Astrocyte of the hippocampus (primary cell): ENCODE results near the gene KAZN.

Source experiments
- DNase-seq: peaks from one replicate; pipeline ENCODE4 v3.0.0; 2011; ENCODE audit warnings: low read depth, low spot score

KAZN gene

DNA sequence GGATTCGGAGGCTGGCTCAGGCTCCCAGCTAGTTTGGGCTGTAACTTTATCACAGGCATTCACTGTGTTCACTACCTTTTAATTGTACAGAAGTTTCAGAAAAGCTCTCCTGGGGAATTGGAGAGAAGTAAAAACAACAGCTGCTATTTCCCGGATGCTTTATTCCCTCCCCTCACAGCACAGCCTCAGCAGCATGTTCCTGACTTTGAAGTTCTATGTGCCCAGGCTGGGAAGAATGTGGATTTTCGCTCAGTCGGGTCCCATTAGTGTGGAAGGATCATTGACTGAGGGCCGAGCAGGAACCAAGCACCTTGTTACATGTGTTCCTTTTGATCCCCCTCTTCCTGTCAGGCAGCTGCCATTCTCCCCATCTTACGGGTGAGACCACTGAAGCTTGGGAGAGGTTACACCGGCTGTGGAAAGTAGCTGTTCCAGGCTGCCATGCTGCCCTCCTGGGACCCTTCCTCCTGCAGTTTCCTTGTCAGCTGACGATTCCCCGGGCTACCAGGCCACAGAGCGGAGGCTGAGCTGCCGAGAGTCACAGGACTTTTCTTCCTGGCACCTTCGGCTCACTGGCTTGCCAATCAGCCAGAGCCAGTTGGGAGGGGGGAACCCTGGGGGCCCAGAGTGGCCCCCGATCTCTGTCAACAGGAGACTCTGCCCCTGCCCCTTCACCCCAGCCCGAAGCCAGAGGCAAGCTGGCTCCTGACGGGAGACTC, 331.9 kb downstream of the KAZN start:
- DNase-seq, result no peak

DNA sequence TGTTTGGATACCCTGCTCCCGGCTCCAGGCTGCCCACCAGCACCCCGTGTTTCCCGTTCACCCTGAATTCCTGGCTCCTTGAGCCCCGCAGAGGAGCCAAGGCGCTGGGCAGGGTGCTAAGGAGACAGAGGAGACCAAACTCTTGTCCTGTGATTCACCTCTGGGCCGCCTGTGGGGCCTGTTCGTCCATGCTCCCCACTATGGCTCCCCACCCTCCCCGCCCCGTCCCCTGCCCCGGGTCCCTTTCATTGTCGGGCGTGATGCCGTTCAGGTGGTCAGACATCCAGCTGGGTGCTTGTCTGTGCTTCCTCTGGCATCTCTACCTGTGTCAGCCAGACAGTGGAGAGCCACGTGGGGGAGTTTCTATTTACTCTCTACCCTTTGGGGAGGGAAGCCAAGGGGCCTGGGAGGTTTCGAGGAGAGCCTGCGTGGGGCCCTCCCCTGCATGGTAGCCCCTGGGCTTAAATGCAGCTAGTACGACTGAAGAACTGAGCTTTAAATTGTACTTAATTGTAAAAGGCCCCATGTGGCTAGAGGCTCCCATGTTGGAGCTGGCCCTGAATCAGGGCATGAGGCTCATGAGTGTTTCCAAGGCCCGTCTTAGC, 333.7 kb downstream of the KAZN start:
- no peak for DNase-seq

DNA sequence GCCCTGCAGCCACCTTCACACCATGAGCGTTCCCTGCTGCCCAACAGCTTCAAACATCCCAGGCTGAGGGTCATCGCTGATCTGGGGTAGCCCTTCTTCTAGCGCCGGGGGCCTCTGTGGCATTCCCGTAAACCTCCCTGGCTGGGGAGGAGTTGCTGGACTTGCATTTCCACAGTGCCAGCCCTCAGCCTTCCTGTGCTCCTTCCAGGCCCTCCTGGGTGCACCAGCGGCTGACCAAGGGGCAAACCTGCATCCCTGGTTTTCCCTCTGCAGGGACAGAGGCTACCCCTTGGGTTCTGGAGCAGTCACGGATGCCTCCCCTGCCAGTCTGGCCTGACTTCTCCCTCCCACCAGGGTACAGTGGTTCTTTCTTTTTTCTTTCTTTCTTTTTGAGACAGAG, 336.4 kb downstream of the KAZN start:
- no peak for DNase-seq

DNA sequence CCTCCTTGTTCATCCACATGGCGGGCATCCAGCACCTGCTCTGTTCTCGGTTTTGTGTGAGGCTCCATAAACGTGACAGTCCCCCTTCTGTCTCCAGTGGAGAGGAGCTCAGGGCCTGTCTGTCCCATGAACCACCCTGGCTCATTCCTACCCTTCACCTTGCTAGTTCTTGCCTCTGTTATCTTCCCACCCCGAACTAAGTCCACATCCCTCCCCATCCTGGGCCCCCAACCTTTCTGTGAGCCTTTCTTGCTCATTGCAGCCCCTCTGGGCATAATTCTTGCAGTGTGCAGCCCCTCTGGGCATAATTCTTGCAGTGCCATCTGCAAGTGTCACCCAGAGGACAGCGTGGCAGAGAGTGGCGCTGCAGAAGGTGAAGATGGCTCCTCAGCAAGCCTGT, 338.3 kb downstream of the KAZN start:
- no peak for DNase-seq

DNA sequence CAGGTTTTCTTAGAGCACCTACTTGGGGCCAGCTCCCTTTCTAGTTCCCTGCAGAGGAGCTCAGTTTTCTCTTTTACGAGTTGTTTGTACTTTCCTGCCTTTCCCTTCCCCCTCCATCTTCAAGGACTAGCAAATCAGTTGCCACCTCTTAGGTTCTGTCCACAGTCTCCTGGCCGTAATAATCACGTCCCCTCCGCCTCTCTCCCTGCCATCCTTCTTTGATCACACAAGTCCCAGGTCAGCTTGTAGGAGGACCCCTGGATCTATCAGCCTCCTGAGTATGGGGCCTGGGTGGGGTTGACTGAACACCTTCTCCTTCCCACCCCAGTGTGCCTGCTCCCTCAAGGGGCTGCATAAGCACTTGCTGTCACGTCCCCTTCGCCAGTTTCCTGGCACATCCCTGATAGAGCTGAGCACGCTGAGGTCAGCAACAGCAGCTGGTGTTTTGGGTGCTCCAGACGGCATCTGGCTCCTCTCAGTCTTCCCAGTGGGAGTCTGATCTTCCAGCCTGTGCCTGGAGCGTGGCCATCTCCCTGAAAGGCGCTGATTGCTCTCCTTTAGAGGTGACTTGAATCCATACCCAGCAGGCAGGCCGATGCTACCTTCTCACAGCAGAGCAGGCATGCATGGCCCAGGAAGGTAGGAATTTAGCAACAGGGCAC, 338.9 kb downstream of the KAZN start:
- DNase-seq, result no peak

DNA sequence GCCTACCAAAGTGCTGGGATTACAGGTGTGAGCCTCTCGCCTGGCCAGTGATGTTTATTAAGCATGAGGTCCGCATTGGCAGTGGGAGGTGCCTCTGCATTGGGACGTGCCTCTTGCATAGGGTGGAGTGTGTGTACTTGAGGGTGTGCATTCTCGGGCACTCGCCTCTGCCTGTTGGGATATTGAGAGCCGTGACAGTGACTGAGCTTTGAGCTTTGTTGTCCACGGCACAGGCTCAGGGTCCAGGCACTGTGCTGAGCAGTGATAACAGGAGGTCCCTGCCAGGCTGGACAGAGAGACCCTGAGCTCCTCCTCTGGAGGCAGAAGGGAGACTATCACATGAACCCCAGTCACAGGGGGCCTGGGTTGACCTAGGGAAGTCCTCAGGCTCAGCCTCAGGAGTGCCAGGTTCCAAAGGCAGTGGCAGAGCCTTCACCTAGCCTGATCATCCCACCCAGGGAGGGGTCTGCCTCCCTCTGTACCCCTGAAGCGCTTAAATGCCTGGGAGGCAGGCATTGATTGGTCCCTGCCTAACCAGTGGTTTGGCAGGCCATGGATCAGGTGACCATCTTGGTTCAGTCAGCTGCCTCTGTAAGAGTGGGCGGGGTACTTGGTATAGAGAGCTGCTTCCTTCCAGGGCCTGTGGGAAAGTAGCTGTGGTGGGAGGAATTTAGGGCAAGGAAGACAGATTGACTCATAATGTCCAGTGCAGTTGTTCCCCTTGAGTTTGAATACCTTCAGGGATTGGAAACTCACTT, 341.2 kb downstream of the KAZN start:
- peak; percentile 36 for DNase-seq

DNA sequence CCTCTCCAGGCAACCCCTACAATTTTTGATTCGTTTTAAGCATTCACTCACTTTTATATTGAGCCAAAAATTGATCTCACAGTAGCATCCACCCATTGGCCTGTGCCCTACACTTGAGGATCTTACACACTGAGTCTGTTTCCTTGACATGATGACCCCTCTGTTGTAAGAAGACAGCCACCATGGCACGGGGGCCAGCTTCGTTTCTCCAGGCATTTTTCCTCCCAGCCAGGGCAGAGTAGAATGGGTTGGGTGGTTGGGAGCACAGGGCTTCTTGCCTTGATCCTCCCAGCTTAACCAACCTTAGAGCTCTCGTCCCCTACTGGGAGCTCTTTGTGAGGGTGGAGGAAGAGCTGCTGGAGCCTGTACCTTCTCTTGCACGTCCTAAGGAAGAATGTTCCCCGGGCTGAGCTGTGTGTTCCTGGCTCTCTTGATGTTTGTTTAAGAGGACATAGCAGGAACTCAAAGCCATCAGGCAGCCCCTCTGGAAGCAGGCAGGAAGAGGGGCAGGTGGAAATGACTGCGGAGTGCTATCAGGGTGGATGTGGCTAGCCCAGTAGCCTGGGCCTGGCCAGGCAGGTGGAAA, 341.9 kb downstream of the KAZN start:
- no peak for DNase-seq

DNA sequence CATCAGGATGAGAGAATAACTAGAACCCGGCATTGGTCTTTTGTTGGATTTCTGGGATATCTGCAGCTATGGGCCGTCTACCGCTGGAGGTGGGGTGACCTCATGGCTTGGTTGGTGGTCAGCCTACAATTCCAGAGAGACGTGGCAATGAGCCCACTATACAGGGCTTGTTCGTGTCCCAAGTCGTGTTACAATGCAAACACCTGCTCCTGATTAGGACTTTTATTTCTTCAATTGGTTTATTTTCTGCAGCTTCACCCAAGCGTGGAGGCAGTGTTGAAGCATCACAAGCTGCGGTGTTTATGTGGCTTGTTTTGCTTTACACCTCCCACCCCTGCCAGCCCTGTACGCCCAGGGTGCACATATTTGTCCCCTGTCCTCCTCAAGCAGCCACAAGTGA, 343.4 kb downstream of the KAZN start:
- DNase-seq, result peak; percentile 53

DNA sequence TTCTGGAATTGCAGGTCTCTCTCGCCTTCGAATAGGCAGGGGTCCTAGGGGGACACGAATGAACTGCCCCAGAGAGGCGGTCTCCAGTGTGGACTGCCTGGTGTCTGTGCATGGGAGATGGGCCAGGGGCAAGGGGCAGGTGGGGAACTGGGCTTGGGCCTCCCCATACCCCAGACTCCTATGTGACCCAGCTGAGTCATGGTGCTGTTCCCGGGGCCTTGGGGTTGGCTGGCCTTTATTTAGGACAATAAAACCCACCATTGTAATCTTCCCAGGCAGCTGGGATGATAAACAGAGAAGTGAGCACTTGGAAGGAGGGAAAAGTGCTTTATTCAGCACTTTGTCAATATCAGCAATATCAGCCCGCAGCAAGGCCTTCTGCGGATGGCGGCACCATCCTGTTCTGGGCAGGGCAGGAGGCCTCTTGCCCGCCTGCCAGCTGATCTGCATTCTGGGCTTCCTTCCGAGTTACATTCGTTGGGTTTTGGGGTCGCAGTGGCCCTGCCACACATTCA, 346.0 kb downstream of the KAZN start:
- peak; percentile 29 for DNase-seq

DNA sequence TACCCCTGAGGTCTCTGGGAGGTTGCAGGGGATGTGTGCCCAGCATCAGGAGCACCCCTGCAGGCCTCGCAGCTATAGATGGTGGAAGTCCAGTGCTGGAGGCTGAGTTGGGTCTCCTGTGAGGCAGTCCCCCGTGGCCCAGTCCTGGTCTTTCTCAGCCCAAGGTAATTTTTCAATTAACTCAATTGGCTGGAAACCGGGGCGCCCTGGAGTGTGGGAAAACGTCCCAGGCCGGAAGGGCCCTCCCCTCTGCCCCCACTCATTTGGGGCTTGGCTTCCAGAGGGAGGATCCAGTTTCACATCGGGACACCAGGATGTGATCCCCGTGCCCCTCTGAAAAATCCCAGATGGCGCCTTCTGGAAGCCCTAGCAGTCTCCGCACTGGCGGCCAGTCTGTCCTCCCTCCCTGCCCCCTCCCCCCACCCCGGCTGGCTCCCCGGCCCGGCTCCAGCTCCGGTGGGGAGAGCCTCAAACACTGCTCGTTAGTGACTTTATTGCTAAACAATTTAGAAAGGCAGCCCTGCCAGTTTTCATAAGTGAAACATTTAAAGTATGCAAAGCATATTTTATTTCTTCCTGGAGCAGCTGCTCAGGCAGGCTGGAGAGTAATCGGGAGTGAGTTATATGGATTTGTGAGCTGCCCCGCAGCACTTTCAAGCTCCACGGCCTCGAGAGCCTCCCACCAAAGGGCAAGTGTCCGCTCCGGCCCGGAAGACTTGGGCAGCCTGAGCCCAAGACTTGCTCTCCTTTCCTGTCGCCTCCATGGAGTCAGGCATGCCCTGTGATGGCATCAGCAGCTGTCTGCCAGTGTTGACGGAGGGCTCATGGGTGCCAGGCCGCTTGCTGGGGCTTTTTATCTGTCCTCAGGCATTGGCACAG, 346.9 kb downstream of the KAZN start:
- DNase-seq, result peak; percentile 83

DNA sequence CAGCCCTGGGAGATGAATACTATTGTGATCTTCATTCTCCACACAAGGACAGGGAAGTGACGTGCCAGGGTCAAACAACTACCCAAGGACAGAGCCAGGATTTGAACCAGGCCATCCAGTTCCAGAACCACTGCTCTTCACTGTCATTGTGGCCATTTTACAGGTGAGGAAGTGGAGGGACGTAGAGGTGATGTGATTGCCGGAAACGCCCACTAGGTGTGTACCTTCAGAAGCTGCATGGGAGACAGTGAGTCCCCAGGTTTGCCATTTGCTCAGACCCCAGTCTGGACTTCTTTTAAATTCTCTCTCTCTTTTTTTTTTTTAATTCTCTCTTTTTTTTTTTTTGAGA, 347.5 kb downstream of the KAZN start:
- DNase-seq, result no peak

DNA sequence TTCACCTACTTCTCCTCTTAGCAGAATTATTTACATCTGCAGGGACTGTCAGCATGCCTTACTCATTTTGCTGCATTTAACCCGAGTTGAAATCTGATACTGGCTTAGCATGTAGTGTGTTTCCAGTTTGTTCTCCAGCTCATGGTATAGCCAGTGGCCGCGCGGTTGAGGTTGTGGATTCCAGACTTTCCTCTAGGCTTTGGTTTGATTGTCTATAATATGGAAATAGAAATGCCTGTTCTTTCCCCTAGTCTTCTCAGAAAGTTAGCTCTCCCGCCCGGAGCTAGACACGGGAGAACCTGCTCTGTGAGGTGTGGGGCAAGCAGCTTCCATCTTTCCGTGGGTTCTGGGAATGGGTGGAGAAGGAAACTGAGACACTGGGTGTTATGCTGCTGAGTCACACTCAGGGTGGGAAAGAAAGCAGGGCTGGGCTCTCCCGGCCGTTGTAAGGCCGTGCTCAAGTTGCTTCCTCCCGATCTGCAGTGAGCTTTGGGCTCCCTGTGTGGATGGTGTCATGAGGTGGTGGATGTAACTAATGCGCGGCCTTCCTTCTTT, 348.3 kb downstream of the KAZN start:
- peak; percentile 61 for DNase-seq

DNA sequence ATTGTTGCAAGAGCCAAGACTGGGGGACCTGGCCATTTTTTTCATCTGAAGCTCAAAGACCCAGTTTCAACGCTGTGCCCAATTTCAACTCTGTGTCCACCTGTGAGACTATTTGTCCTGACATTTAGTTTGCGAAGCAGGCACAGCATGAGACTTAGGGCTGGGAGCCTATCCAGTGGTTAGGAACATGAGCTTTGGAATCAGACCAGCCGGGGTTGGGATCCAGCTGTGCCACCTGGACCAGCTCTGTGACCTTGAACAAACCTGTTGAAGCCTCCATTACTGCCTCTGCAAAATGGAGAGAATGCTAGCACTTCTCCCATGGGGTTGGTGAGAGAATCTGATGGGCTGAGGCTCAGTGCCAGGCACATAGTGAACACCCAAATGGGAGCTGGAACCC, 348.9 kb downstream of the KAZN start:
- no peak for DNase-seq

DNA sequence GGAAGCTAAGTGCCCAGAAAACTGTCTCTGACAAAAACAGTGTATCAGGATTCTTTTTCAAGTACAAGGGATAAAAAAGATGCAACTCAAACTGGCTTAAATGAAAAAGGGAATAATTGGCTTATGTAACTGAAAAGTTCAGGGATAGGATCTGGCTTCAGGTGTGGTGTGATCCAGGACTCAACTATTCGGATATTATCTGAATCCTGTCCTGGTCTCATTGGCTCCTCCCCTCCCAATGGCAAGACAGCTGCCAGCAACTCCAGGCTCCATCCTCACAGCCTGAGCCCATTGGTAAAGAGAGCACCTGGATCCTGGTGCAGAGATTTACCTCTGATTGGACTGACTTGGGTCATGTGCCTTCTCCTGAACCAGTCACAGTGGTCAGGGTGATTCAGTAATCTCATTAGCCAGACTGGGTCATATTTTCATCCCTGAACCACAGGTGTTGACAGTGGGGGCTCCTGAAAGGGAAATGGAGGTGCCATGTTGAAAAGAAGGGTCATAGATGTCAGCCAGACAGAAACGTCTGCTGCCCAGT, 349.7 kb downstream of the KAZN start:
- DNase-seq, result no peak

DNA sequence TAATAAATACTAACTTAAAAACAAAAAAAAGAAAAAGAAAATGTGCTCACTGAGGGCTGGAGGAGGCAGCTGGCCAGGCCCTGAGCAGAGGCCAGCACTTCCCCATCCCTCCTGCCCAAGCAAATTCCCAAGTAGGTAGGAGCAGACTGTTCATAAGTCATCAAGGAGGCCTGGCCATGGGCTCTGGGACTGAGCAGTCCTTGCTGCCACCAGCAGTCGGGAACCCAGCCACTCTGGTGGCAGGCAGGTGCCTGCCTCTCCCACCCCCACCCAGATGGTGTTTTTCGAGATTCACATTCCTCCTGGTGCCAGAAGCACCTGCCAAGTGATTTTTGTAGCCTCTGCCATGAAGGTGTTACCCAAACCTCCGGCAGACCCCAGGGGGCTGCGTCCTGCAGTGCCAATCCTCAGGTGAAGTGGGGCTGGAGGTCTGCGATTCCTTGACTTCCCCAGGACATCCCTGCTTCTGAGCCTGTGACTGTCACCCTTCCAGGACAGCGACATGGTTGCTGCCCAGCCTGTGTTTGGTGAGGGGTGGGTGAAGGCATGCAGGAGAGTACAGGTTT, 350.9 kb downstream of the KAZN start:
- DNase-seq, result no peak

DNA sequence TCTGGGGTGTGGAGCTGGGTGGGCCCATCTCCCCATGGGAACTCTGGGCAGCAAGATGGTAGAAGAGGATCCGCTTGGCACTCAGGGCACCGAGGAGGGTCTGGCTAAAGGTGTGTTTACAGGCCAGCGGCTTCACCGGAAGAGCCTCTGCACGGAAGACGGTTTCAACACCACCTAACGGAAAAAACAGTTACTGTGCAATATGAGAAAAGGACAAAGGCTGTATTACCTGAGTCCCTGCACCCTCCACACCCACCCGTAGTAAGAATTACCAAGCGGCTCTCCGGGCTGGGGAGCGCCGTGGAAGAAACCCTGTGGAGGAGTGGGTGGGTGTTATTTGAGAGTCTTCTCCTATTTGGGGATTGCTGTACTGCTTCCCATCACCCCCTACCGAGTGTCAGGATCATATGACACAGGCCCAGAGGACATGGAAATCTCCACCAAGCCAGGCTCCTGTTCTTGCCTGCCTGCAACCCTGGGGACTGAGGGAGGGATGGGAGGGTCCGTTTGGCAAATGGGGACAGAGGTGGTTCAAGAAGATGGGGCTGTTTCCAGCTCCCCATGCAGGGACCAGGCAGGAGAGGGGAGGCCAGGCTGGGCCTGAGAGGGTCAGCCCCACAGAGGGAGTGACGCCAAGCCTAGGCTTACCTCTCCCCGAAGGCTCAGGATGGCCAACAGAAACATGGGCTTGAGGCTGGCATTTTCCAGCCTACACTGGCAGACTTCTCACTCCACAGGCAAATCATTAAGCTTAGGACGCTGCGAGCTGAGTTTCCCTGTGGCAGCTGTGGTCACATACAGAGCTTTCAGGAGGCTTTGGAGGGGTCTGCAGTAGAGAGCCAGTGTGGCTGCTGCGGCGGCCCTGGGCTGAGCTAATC, 351.6 kb downstream of the KAZN start:
- no peak for DNase-seq

DNA sequence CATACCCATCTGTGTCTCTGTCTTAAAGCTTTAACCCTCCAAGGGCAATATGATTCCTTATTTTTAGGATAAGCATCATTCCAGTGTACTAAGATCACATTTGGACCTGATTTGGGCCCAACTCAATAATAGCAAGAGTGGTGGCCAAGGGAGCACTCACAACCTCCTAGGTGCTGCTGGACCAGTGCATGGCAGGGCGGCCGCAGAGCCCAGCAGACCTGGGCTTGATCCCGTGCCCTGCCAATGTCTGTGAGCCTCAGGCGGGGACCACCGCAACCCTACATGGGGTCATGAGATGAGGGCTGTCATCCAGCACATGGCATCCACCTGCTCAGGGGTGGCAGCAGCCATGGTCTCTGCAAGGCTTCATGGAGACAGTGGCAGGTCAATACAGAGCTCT, 353.3 kb downstream of the KAZN start:
- no peak for DNase-seq

DNA sequence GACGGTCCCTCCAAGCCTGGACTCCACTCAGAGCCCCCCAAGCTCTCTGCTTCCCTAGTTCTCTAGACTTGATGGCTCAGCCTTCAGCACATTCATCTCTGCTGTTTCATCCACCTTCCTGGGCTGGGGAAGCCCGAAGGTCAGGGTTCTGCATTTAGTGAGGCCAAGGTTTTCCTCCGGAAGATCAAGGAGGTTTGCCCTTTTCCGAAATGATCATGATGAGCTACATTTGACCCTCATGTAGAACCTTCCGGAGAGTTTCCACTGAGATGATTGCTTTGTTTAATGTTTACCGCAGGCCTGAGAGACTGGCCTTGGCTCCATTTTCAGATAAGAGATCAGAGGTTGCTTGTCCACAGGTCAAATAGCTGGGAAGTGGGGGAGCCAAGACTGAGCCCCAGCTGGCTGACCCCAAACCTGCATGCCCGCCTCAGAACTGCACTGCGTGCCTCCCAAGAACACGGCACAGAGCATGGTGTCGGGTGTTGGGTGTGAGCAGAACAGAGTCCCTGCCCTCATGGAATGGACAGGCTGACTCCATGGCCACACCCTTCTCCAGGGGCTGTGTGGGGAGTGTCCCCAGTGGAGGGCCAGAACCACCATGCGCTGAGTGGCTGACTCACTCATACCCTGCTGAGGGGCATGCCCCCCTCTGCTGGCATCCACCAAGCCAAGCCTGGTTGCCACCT, 354.3 kb downstream of the KAZN start:
- peak; percentile 33 for DNase-seq
